Upper lobe of left lung (tissue), 6 donors: ENCODE results near the gene MYLK2. TPM values are rescaled to one million over a fixed set of nuclear protein-coding genes. Genes with fewer than 3 reads are reported as not detected.

ENCODE experiments used
- ATAC-seq, 2 donors: fragments of 200-7000 bp; cut with Tn5 transposase; one replicate each; pipeline ENCODE4 v1.9.1; 2022; ENCODE audit warnings: mild to moderate bottlenecking in 2 of 2, moderate library complexity in 2 of 2; ENCODE audit not compliant: low FRiP score in 2 of 2
- DNase-seq, 2 donors: peaks; one replicate each; pipeline ENCODE4 v3.0.0-alpha.2; 2019 to 2020
- H3K27ac ChIP-seq, 4 donors: fragments of 200-600 bp; sonication (generic); one replicate each; pipeline ENCODE4 v1.5.1; 2016 to 2019
- H3K27me3 ChIP-seq, 4 donors: fragments of 200-600 bp; sonication (generic); one replicate each; pipeline ENCODE4 v1.5.1; 2017 to 2019
- H3K36me3 ChIP-seq, 4 donors: fragments of 200-600 bp; sonication (generic); one replicate each; pipeline ENCODE4 v1.5.1; 2016 to 2019
- H3K4me1 ChIP-seq, 4 donors: fragments of 200-600 bp; sonication (generic); one replicate each; pipeline ENCODE4 v1.5.1; 2018 to 2019
- H3K4me3 ChIP-seq, 4 donors: fragments of 200-600 bp; sonication (generic); one replicate each; pipeline ENCODE4 v1.5.1; 2017 to 2019; ENCODE audit warnings: mild to moderate bottlenecking in 2 of 4, moderate library complexity in 1 of 4
- H3K9me3 ChIP-seq, 4 donors: fragments of 200-600 bp; sonication (generic); one replicate each; pipeline ENCODE4 v1.5.1; 2018 to 2019
- EP300 ChIP-seq, 4 donors: sonication (generic); formaldehyde crosslinking; IDR thresholded peaks; one replicate each; pipeline ENCODE4 v1.5.1; 2017; ENCODE audit warnings: antibody characterized with exemption in 4 of 4, control low read depth in 2 of 4
- POLR2A ChIP-seq, 4 donors: fragments of 450-650 bp; IDR thresholded peaks; one replicate each; pipeline ENCODE4 v1.5.1; 2016 to 2017; ENCODE audit warnings: antibody characterized with exemption in 4 of 4, mild to moderate bottlenecking in 2 of 4
- POLR2AphosphoS5 ChIP-seq, 2 donors: sonication (generic); formaldehyde crosslinking; IDR thresholded peaks; one replicate each; pipeline ENCODE4 v1.5.1; 2017; ENCODE audit warnings: antibody characterized with exemption in 2 of 2
- WGBS, 2 donors: methylation state at CpG; one replicate each; pipeline ENCODE4 v1.1.5; 2017 to 2018; 5-methylcytosine and 5-hydroxymethylcytosine counted together
- total RNA-seq, 6 donors: library from RNA; depleted of rRNA in 4 of 6; stranded (reverse); fragments of >200 nt in 4 of 6; gene quantifications; one replicate each; pipeline versions ENCODE4 v1.1.0 to v1.2.1, GENCODE V29; 2016 to 2021
- TF ChIP-seq, protein P1 (sequence below), 6 experiments: fragments of 450-650 bp in 4 of 6; fragments of 200-600 bp in 2 of 6; sonication (generic) in 2 of 6; IDR thresholded peaks; one replicate each; pipeline ENCODE4 v1.5.1; 2016 to 2019; ENCODE audit warnings: antibody characterized with exemption in 6 of 6
- donor health status: DM: no; HTN: no; CAD: no; lungs with moderate emphysema.
- donor health status: DM: no; HTN: yes; CAD: no; lungs with severe emphysema.

Gene MYLK2
- total RNA-seq, 6 donors from 2014 or later: not detected

GRCh38 chr20:31822421-31823330 is 3.5 kb downstream of the MYLK2 start:
- Histone ChIP-seq H3K4me1 (peaks cover 0 to 12% (median 10%) of the 10 kb centered on the region in 4 donors), H3K27ac (no peak overlapping the region), H3K36me3 (no peaks in the 10 kb centered on the region), H3K27me3 (no peaks in the 10 kb centered on the region), H3K9me3 (no peaks in the 10 kb centered on the region), H3K4me3 (peak overlapping the region in 1 of 4 donors; percentile 17)
- ATAC-seq (peak; percentile 86 to 93), DNase-seq (peak; percentile 80 to 90)
- 6% methylated on average over 16 to 24 of the region's 29 CpGs for WGBS, 2 donors
- TF ChIP-seq, protein P1, sequence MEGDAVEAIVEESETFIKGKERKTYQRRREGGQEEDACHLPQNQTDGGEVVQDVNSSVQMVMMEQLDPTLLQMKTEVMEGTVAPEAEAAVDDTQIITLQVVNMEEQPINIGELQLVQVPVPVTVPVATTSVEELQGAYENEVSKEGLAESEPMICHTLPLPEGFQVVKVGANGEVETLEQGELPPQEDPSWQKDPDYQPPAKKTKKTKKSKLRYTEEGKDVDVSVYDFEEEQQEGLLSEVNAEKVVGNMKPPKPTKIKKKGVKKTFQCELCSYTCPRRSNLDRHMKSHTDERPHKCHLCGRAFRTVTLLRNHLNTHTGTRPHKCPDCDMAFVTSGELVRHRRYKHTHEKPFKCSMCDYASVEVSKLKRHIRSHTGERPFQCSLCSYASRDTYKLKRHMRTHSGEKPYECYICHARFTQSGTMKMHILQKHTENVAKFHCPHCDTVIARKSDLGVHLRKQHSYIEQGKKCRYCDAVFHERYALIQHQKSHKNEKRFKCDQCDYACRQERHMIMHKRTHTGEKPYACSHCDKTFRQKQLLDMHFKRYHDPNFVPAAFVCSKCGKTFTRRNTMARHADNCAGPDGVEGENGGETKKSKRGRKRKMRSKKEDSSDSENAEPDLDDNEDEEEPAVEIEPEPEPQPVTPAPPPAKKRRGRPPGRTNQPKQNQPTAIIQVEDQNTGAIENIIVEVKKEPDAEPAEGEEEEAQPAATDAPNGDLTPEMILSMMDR (IDR thresholded peaks at IDR 0.05): peak; percentile 94 to 99 (median 97)
- TF ChIP-seq EP300 (IDR thresholded peaks at IDR 0.05) (no peak), POLR2A (IDR thresholded peaks at IDR 0.05) (no peak), POLR2AphosphoS5 (IDR thresholded peaks at IDR 0.05) (no peak)

DNA sequence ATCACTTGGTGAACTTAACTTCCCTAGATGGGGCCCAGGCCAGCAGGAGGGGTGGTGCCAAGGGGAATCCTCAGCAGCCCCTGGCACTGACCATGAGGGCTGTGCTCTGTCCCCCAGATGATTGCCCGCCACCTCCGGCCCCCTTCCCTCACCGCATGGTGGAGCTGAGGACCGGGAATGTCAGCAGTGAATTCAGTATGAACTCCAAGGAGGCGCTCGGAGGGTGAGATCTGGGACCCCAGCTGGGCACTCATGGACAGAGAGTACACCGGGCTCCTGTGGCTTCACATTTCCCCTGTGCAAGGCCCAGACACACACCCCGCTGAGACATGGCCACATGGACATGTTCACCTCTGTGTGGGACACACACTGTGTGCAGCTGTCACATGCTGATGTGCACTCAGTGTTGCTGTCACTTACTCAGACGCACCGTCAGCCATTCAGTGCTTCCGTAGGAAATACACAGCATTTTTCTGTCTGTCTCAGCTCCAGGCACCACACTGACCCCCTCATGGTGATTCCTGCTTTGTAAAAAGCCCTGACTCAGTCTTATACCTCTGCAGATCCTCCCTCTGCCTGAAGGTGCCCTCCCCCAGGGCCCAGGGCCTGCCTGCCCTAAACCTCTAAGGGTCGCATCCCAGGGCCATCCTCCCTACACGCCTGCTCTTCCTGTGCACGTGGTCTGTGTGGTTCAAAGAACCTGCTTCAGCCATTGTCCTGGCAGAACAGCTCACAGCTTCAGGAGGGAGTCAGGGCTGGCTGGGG is 4.4 kb downstream of the MYLK2 start:
- no peak for TF ChIP-seq POLR2A (IDR thresholded peaks at IDR 0.05)
- no peak for TF ChIP-seq POLR2AphosphoS5 (IDR thresholded peaks at IDR 0.05)
- TF ChIP-seq, protein P1 (IDR thresholded peaks at IDR 0.05): no peak
- no peak for TF ChIP-seq EP300 (IDR thresholded peaks at IDR 0.05)
- H3K27ac ChIP-seq: no peak overlapping the region
- no peaks in the 10 kb centered on the region for H3K36me3 ChIP-seq
- H3K4me3 ChIP-seq: no peak overlapping the region
- WGBS, 2 donors: 58 to 79% methylated on average over 9 to 14 of the region's 14 CpGs
- no peaks in the 10 kb centered on the region for H3K9me3 ChIP-seq
- ATAC-seq (no peak), DNase-seq (peak in 1 of 2 donors; percentile 40)
- H3K27me3 ChIP-seq: no peaks in the 10 kb centered on the region
- H3K4me1 ChIP-seq: peaks cover 0 to 12% (median 10%) of the 10 kb centered on the region in 4 donors

DNA sequence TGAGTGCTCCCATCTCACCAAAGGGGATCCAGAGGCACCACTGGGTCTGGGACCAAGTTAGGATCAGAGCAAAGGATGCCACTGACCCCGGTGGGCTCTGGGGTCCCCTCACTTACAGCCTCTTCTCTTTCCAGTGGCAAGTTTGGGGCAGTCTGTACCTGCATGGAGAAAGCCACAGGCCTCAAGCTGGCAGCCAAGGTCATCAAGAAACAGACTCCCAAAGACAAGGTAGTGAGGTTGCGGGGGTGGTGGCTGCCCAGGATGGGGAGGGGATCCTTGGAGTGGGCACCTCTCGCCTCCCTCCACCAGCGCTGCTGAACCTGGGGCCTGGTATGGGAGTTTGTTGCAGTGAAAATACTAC is 4.9 kb downstream of the MYLK2 start:
- H3K4me3 ChIP-seq: no peak overlapping the region
- TF ChIP-seq POLR2A (IDR thresholded peaks at IDR 0.05): no peak
- TF ChIP-seq EP300 (IDR thresholded peaks at IDR 0.05): no peak
- TF ChIP-seq POLR2AphosphoS5 (IDR thresholded peaks at IDR 0.05): no peak
- TF ChIP-seq, protein P1 (IDR thresholded peaks at IDR 0.05): no peak
- no peaks in the 10 kb centered on the region for H3K9me3 ChIP-seq
- no peaks in the 10 kb centered on the region for H3K36me3 ChIP-seq
- ATAC-seq (no peak), DNase-seq (no peak)
- H3K4me1 ChIP-seq: peaks cover 0 to 12% (median 10%) of the 10 kb centered on the region in 4 donors
- H3K27me3 ChIP-seq: no peaks in the 10 kb centered on the region
- H3K27ac ChIP-seq: no peak overlapping the region
- 93 to 97% methylated on average over 3 to 4 of the region's 4 CpGs for WGBS, 2 donors

GRCh38 chr20:31824554-31825313 is 5.6 kb downstream of the MYLK2 start:
- no peaks in the 10 kb centered on the region for H3K9me3 ChIP-seq
- H3K4me1 ChIP-seq: peaks cover 0 to 12% (median 10%) of the 10 kb centered on the region in 4 donors
- DNase-seq: no peak
- TF ChIP-seq, protein P1 (IDR thresholded peaks at IDR 0.05): no peak
- TF ChIP-seq EP300 (IDR thresholded peaks at IDR 0.05): no peak
- WGBS, 2 donors: 74 to 80% methylated on average over 13 to 14 of the region's 14 CpGs
- no peaks in the 10 kb centered on the region for H3K36me3 ChIP-seq
- no peak overlapping the region for H3K4me3 ChIP-seq
- no peak for ATAC-seq
- H3K27ac ChIP-seq: no peak overlapping the region
- no peaks in the 10 kb centered on the region for H3K27me3 ChIP-seq
